ENCODE results near the gene CHRNG.

Gene CHRNG

DNA sequence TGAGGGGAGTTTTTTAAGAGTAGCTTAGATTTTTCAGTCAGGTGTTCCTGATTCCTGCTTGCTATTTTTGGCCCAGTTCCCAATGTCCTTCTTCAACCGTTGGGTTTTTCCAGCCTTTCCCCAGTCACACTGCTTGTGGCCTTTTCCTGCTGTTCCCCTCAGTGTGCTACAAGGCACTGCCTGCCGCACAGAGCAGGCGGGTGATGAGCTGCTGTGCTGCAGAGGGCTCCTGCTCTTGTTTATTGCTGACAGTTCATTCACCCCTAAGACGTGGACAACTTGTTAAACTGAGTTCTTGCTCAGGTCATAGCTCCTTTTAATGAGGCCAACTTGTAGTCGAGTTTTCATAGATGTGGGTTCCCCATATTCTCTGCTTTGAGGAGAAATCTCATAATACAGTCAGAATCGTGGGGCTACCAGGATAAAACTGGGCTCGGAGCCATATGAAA lies 31.6 kb downstream of the CHRNG start:
- Histone ChIP-seq H3K27ac (ENCODE audit: extremely low read depth, low read depth, low read length) (no peak overlapping the region), H3K4me3 (ENCODE audit: low read depth, low read length) (no peak overlapping the region), H3K36me3 (ENCODE audit: control insufficient read depth in 2 of 2, insufficient read depth in 1 of 2, low read length in 2 of 2) (peaks cover 9 to 91% of the 10 kb centered on the region in 2 experiments), H3K9me3 (ENCODE audit: control insufficient read depth, insufficient read depth, low read depth, low read length) (no peaks in the 10 kb centered on the region), H3K4me1 (ENCODE audit: control insufficient read depth, insufficient read depth, low read length) (0 out of 2 replicates have a peak, but pooled peaks cover 2% of the 10 kb centered on the region)
- TF ChIP-seq ZIC2 (tag by site-specific recombination; IDR thresholded peaks at IDR 0.05), result peak; percentile 75
- TF ChIP-seq REPIN1 (tag by site-specific recombination; IDR thresholded peaks at IDR 0.05; ENCODE audit: low read depth), result no peak
- ChIA-PET CTCF (no interaction called here), POLR2A (no interaction called here)

DNA sequence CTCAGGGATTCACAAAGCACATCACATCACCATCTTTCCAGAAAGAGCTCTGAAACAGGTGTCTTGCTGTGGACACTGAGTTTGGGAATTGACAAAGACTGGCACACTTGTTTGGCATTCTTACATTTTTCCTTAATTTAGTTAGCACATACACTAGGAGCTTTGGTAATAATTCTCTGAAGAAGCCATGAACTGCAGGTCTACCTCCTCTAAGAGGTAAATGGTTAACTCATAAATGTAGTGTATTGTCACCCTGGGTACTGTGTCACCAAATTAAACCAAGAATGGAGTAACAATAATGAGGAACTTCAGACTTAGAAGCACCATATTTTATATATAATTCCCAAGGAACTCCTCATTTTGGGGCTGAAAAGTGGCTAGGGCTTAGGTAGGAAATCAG lies 33.5 kb downstream of the CHRNG start:
- Histone ChIP-seq H3K4me1 (ENCODE audit: control insufficient read depth, insufficient read depth, low read length) (0 out of 2 replicates have a peak, but pooled peaks cover 2% of the 10 kb centered on the region), H3K36me3 (ENCODE audit: control insufficient read depth in 2 of 2, insufficient read depth in 1 of 2, low read length in 2 of 2) (peaks cover 9 to 83% of the 10 kb centered on the region in 2 experiments), H3K9me3 (ENCODE audit: control insufficient read depth, insufficient read depth, low read depth, low read length) (no peaks in the 10 kb centered on the region), H3K27ac (ENCODE audit: extremely low read depth, low read depth, low read length) (no peak overlapping the region), H3K4me3 (ENCODE audit: low read depth, low read length) (no peak overlapping the region)
- CTCF ChIA-PET, result no interaction called here
- POLR2A ChIA-PET, result no interaction called here
- TF ChIP-seq, protein P1, sequence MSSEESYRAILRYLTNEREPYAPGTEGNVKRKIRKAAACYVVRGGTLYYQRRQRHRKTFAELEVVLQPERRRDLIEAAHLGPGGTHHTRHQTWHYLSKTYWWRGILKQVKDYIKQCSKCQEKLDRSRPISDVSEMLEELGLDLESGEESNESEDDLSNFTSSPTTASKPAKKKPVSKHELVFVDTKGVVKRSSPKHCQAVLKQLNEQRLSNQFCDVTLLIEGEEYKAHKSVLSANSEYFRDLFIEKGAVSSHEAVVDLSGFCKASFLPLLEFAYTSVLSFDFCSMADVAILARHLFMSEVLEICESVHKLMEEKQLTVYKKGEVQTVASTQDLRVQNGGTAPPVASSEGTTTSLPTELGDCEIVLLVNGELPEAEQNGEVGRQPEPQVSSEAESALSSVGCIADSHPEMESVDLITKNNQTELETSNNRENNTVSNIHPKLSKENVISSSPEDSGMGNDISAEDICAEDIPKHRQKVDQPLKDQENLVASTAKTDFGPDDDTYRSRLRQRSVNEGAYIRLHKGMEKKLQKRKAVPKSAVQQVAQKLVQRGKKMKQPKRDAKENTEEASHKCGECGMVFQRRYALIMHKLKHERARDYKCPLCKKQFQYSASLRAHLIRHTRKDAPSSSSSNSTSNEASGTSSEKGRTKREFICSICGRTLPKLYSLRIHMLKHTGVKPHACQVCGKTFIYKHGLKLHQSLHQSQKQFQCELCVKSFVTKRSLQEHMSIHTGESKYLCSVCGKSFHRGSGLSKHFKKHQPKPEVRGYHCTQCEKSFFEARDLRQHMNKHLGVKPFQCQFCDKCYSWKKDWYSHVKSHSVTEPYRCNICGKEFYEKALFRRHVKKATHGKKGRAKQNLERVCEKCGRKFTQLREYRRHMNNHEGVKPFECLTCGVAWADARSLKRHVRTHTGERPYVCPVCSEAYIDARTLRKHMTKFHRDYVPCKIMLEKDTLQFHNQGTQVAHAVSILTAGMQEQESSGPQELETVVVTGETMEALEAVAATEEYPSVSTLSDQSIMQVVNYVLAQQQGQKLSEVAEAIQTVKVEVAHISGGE (tag by site-specific recombination; conservative IDR thresholded peaks at IDR 0.05; ENCODE audit: low read depth), result no peak
- no peak for TF ChIP-seq ZNF558 (tag by site-specific recombination; IDR thresholded peaks at IDR 0.05)

DNA sequence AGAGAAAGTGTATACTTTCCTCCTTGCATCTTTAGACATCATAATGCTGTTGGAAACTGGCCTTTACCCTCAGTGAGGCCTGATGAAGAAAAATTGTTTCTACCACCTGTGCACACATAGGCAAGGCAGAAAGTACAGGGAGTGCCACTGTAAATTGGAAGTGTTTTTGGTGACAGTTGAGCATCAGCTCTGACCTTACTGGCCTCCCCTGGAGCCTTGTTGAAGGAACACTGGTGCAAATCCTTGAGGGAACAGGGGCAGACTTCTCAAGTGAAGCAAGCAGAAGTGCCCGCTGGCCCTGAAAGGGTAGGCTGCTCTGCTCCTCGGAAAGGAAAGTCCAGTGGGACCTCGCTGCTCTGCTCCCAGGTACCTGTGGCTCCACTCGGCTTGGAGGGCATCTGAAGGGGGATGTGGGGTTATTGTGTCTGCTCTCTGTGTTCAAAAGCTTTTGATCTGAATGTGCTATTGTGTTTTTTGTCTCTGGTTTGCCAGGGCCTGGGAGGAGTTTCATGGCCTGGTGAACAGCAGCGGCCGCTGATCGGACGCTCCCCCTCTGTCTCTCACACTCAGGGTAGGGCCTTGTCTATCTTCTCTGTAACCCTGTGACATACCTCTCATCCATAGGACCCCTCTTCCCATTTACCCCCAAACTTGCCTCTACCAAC lies 34.4 kb downstream of the CHRNG start:
- Histone ChIP-seq H3K27ac (ENCODE audit: extremely low read depth, low read depth, low read length) (no peak overlapping the region), H3K36me3 (ENCODE audit: control insufficient read depth in 2 of 2, insufficient read depth in 1 of 2, low read length in 2 of 2) (peaks cover 3 to 78% of the 10 kb centered on the region in 2 experiments), H3K9me3 (ENCODE audit: control insufficient read depth, insufficient read depth, low read depth, low read length) (no peaks in the 10 kb centered on the region), H3K4me3 (ENCODE audit: low read depth, low read length) (no peak overlapping the region), H3K4me1 (ENCODE audit: control insufficient read depth, insufficient read depth, low read length) (0 out of 2 replicates have a peak, but pooled peaks cover 2% of the 10 kb centered on the region)
- POLR2A ChIA-PET, result no interaction called here
- no peak for TF ChIP-seq ZBTB1 (tag by site-specific recombination; IDR thresholded peaks at IDR 0.05)
- CTCF ChIA-PET, result no interaction called here

DNA sequence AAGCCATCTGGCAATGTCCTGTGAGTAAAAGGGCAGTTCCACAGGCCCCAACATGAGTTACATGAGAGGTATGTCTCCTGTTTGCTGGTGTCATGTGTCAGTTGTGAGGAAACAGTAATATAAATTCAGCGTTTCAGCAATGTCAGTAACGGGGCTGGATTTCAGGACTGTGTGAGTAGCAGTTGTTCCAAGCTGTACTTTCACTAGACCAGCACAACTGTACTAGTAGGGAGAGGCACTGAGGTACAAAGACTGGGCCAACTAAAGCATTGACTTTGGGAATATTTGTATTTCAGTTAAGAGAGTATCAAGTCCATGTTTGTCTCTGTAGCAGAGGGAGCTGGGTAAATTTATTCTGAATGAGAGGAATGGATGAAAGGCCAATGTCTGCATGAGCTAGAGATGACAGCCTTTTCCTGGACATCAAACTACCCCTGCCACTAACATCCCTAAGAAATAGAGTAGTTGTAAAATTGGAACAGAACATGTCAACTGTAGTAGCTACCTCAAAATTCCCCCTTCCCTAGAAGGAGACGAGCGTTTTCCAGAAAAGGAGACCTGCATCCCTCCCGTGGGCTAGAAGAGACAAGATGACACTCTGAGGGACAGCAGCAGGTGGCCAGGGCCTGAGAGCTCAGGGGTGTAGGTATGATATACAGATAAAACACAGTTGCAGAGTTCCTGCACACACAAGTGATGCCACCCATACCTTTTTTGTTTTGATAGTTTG lies 35.3 kb downstream of the CHRNG start:
- Histone ChIP-seq H3K36me3 (ENCODE audit: control insufficient read depth in 2 of 2, insufficient read depth in 1 of 2, low read length in 2 of 2) (peaks cover 3 to 70% of the 10 kb centered on the region in 2 experiments; a peak in 2 of 3 replicates), H3K9me3 (ENCODE audit: control insufficient read depth, insufficient read depth, low read depth, low read length) (no peaks in the 10 kb centered on the region), H3K27ac (ENCODE audit: extremely low read depth, low read depth, low read length) (no peak overlapping the region), H3K4me3 (ENCODE audit: low read depth, low read length) (no peak overlapping the region), H3K4me1 (ENCODE audit: control insufficient read depth, insufficient read depth, low read length) (0 out of 2 replicates have a peak, but pooled peaks cover 2% of the 10 kb centered on the region)
- ChIA-PET POLR2A (no interaction called here), CTCF (no interaction called here)
- no peak for TF ChIP-seq ZBTB21 (tag by site-specific recombination; IDR thresholded peaks at IDR 0.05)
- TF ChIP-seq, protein P2, sequence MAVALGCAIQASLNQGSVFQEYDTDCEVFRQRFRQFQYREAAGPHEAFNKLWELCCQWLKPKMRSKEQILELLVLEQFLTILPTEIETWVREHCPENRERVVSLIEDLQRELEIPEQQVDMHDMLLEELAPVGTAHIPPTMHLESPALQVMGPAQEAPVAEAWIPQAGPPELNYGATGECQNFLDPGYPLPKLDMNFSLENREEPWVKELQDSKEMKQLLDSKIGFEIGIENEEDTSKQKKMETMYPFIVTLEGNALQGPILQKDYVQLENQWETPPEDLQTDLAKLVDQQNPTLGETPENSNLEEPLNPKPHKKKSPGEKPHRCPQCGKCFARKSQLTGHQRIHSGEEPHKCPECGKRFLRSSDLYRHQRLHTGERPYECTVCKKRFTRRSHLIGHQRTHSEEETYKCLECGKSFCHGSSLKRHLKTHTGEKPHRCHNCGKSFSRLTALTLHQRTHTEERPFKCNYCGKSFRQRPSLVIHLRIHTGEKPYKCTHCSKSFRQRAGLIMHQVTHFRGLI (tag by site-specific recombination; IDR thresholded peaks at IDR 0.05), result no peak
- no peak for TF ChIP-seq ZNF571 (tag by site-specific recombination; IDR thresholded peaks at IDR 0.05)
- no peak for TF ChIP-seq ZNF514 (tag by site-specific recombination; IDR thresholded peaks at IDR 0.05)
- no peak for TF ChIP-seq PRDM1 (tag by site-specific recombination; IDR thresholded peaks at IDR 0.05)
- no peak for TF ChIP-seq ZNF202 (tag by site-specific recombination; IDR thresholded peaks at IDR 0.05; ENCODE audit: borderline replicate concordance)
- no peak for TF ChIP-seq SCRT2 (tag by site-specific recombination; IDR thresholded peaks at IDR 0.05)
- TF ChIP-seq KLF16 (tag by site-specific recombination; IDR thresholded peaks at IDR 0.05), result no peak
- no peak for TF ChIP-seq ZNF701 (tag by site-specific recombination; IDR thresholded peaks at IDR 0.05)
- TF ChIP-seq OSR2 (tag by site-specific recombination; IDR thresholded peaks at IDR 0.05), result no peak
- no peak for TF ChIP-seq ZNF677 (tag by site-specific recombination; IDR thresholded peaks at IDR 0.05)
- TF ChIP-seq WT1 (tag by site-specific recombination; IDR thresholded peaks at IDR 0.05), result no peak
- TF ChIP-seq, protein P3, sequence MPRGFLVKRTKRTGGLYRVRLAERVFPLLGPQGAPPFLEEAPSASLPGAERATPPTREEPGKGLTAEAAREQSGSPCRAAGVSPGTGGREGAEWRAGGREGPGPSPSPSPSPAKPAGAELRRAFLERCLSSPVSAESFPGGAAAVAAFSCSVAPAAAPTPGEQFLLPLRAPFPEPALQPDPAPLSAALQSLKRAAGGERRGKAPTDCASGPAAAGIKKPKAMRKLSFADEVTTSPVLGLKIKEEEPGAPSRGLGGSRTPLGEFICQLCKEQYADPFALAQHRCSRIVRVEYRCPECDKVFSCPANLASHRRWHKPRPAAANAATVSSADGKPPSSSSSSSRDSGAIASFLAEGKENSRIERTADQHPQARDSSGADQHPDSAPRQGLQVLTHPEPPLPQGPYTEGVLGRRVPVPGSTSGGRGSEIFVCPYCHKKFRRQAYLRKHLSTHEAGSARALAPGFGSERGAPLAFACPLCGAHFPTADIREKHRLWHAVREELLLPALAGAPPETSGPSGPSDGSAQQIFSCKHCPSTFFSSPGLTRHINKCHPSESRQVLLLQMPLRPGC (tag by site-specific recombination; IDR thresholded peaks at IDR 0.05), result no peak
- TF ChIP-seq ZNF600 (tag by site-specific recombination; IDR thresholded peaks at IDR 0.05), result no peak
- TF ChIP-seq ZNF548 (tag by site-specific recombination; IDR thresholded peaks at IDR 0.05), result no peak
- no peak for TF ChIP-seq MEIS1 (CRISPR knock-in tag; IDR thresholded peaks at IDR 0.05; ENCODE audit: borderline replicate concordance)
